ENCODE results near the gene ARHGAP1.

ARHGAP1 gene

DNA sequence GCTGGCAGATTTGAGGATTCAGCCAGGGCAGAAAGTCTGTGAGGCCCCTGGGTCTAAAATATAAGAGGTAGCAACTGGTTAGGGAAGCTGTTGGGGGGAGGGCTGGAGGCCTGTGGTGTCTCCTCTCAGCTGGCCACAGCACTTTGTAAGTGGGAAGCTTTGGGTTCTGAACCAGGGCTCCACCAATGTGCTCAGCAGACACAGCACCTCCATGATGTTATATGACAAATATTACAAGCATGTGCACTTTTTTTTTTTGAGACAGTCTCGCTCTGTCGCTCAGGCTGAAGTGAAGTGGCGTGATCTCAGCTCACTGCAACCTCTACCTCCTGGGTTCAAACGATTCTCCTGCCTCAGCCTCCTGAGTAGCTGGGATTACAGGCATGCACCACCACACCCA lies 8.0 kb downstream of the ARHGAP1 start:
- DNase-seq = no peak

DNA sequence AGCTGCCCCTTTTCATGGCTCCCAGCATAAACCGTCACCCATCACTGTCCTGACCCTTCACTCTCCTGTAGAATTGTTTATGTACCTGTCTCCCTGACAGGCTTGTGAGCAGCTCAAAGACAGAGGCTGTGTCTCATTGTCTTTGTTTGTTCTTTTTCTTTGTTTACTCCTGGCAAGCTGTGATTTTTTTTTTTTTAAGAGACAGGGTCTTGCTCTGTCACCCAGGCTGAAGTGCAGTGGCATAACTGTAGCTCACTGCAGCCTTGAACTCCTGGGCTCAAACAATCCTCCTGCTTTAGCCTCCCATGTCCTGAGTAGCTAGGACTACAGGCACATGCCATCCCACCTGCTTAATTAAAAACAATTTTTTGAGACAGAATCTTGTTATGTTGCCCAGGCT lies 9.7 kb downstream of the ARHGAP1 start:
- no peak for DNase-seq

DNA sequence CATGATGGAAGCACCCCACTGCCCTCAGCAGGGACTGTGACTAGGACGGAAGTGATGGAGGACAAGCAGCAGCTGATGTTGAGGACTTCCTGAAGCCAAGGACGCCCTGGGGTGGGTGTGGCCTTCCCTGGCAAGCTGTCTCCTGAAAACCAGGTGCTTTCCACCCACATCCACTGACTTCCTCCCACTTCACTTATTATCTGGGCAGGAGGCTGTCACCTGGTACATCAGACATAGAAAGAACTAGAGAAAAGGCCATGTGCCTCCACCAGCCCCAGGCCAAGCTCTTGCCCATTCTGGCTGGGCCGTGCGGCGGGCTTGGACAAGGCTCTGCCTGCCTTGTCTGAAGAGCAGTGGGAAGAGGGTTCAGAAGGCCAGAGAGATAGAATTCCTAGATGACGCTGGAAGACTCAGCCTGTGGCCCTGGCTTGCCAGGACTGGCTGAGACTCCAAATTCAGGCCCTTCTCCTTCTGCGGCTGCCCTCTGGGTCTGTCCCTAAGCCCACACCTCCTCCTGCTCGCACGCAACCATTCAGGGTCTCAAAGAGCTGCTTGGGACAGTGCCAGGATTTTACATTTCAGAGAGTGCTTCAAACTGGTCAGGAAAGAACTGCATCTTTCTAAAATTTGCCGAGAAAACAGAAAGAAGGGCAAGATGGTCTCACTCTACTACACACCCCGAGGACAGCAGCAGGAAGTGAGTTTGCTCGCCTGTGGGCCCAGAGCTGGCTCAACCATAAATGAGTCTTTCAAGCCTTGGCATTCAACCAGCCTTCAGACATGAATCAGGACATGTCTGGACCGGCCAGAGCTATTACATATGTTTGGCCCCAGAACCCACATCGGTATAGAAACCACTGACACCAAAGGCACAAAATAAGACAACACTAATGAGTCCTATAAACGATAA lies 13.3 kb downstream of the ARHGAP1 start:
- peak; percentile 38 for DNase-seq

DNA sequence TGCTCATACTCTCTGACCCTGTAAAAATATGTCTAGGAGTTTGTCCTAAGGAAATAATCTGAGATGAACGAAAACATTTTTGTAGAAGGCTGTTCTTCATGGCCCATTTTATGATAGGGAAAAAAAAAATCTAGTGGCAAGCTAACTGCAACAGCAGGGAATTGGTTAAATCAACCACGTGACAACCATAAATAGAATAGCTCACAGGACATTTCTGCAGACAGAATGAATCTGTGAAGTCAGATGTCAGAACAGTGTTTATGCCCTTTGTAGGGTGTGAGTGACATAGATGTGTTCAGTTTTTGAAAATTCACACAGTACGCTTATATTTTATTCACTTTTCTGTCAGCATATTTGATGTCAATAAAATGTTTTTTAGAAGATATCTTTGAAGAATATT lies 16.1 kb downstream of the ARHGAP1 start:
- DNase-seq = peak; percentile 59

DNA sequence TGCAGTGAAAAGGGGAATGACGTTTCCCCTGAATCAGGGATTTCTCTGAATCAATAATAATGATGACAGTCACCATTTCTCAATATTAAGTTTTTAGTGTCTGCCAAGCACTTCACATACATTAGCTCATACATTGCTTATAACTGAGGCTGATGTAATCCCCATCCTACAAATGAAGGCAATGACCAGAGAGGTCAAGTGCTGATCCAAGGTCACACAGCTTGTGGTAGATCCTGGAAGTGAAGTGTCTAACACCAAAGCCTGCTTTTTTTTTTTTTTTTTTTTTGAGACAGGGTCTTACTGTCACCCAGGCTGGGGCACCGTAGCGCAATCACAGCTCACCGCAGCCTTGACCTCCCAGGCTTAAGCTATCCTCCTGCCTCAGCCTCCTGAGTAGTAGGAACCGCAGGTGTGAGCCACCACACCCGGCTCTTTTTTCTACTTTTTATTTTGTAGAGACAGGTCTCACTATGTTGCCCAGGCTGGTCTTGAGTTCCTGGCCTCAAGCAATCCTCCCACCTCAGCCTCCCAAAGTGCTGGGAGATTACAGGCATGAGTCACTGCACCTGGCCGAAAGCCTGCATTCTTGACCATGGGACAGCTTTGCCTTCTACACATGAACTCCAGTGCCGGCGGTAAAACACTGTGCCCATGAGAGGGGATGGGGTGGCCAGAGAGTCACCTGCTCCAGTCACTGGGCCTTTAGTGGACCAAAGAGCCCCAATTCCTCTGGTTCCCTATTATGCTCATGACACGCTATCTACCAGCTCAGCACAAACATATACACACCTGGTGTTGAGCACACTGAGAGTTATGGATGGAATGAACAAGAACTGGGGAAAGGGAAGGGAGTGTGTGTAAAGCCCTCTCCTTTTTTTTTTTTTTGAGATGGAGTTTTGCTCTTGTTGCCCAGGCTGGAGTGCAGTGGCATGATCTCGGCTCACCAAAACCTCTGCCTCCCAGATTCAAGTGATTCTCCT lies 17.4 kb downstream of the ARHGAP1 start:
- DNase-seq = no peak

DNA sequence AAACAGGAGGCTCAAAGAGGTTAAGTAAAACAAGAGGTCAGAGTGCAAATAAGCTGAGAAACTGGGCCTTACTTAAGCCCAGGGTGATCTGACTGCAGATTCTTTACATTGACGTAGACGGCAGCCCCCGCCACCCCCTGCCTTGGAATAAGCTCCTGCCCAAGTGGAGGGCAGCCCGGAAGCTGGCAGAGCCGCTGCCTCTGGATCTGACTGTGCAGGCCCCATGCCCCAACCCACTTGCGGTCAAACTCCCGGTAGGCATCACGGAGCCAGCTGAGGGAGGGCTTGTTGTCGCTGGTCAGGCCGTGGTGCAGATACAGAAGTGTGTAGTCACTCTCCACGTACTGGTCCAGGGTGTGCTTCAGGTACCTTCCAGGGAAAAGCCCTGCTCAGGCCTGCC lies 18.6 kb downstream of the ARHGAP1 start:
- no peak for DNase-seq

DNA sequence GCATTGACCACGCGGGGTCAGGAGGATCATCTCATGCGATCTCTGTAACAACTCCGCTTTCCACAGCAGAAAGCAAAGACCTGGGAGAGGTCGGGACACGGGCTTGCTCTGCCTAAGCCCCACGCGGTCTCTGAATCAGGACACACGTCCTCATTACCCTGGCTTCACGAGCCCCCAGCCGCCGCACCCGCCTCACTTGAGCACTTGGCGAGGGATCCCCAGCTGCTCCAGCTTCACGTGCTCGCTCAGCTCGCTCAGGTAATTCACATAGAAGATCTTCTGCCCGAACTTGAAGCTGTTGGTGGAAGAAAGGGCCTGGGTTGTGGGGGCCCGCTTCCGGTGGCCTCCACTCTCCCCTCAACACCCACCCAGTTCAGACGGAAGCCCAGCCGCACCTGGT lies 19.6 kb downstream of the ARHGAP1 start:
- no peak for DNase-seq

DNA sequence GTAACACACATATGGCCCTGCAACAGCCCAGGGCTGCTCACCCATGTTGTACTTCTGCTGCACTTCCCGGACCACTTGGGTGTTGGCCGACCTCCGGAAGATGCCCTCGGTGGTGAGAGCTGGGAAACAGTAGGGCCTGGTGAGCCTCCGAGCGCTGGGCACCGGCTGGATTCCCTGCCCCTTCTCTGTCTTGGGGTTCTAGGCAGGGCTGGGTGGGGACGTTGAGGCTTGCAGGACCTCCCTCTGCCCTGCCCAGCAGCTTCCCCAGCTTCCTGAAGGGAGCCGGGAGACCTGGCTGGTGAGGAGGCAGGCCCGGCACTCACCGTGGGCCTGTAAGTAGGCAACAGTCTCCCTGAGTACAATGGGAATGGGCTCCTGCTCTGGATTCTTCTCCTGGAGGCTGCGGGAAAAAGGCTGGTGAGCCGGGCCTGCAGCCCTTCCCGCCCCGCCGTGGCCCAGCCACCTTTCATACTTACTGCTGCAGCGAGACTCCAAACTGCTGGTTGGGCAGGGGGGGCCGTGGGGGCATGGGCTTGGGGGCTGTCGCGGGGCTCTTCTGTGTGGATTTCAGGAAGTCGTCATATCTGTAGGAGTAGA lies 20.2 kb downstream of the ARHGAP1 start:
- no peak for DNase-seq

DNA sequence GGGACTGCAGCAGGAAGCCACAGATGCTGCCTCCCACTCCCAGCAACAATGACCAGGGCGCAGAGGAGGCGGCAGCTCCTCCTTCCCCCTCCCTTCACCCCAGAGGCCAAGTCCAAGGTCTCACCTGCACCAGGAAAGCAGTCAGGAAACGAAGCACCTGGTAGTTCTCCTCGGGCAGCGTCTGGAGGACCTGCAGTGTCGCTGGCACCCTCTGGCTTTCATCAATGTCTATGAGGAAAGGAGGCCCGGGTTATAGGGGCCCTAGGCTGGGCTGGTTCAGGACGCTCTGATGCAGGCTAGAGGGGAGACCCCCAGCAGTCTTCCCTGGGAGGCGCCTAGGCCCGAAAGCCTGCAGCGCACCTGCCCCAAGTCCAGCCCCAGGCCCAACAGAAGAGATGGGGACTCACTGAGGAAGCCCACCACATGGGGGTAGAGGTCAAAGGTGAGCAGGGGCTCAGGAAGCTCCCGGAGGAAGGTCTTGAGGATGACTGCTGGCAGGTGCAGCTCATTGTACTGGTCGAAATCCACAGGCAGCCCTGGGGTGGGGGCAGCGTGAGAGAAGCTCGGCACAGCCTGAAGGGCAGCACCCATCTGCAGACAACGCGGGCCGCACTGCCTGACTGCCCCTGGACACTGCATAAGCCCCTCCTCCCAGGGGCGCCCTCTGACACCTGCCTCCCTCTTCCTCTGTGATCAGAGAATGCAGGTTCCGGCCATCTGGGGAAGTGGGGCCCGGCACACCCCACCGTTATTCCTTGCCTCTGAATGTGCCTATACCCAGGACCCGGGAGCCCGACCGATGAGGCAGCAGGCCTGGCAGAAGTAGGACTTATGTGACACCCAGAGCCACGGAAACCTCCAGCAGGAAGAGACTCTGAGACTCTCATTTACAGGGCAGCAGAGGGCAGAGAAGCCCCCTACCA lies 20.9 kb downstream of the ARHGAP1 start:
- DNase-seq = no peak

DNA sequence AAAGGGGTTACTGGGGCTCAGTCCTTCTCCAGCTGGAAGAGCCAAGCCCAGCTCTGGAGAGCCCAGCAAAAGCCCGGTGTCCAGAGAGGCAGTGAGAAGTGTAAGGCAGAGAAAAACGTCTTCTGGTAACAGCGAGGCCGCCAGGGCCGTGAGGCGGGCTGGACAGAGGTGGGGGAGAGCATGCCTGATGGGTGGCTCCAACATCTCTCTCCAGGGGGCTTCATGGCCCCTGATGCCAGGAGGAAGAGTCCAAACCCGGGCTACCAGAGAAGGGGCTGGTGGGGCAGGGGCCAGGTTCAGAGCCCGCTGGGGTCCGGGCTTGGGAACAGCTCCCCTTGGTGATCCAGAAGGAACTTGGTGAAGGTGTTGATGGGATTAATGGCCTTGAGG lies 21.7 kb downstream of the ARHGAP1 start:
- DNase-seq = no peak

DNA sequence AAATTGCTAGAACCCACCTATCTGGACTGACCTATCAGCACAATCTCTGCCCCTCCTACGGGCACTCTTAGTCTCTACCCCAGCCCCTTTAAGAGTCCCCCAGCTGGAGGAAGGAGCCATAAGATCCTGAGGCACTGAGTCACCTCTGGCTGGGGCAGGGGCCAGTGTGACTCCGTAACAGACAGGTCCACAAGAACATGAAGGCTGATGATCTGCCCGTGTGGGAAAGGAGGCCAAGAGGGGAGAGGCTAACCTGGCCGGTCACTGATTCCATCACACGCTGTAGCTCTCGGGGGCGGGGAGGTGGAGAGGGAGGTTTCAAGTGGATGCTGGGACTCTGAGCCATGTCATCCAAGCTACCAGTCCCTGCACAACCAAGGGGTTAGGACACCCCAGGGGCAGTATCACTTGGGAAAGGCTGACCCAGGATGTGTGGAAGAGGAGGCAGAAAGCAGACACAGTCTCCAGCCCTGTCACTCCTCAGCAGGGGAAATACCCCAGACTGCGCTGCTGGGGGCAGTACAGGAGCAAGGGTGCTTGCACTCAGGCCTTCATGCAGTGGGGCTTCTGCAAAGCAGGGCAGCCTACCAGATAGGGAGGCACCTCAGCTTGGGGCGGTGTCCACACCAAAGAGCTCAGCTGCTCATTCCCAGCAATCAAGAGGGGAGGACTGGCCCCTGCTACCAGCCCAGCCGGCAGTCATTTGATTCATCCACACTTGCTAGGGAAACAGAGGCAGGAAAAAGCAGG lies 22.3 kb downstream of the ARHGAP1 start:
- no peak for DNase-seq

DNA sequence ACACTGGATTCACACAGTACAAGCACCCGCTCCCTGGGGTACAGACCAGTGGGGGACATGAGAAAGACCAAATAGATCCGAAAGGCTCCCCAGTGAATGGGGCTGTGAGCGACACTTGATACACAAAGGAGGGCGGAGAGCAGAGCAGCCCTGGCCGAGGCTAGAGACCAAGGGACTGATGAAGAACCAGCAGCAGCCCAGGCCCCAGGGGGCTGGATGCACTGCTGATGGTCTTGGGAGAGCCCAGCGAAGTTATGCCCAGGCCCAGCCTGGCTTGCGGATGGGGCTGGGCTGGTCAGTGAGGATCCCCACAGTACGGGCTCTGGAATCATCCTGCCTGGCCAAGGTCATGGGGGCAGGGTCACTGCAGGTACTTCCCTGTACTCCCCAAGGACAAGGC lies 23.2 kb downstream of the ARHGAP1 start:
- no peak for DNase-seq

DNA sequence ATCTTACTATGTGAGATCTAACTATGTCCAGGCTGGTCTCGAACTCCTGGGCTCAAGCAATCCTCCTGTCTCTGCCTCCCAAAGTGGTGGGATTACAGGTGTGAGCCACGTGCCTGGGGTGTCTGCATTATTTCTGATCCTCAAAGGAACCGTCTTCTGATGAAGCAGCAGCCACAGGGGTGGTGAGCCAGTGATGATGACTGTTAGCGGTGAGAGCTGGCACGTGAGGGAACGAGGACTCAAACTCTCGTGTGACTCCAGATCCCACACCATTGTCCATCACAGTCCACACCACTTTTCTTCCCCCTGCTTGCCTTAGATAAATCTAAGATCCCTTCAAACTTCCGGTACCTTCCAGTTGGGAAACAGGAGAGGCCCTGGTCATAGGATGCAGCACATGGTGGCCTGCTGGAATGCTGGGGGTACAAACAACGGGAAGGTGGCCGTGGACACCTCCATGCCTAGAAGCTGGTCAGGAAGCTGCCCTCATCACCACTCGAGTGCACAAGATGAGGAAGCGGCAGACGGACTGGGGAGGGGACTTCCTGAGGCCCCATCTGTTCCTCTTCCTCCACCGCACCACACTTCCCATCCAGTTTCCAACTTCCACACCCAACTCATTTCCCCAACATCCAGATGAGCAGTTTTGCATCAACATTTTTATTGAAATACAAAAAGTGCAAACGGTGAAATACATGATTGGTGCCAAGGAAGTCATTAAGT lies 23.8 kb downstream of the ARHGAP1 start:
- DNase-seq = no peak

DNA sequence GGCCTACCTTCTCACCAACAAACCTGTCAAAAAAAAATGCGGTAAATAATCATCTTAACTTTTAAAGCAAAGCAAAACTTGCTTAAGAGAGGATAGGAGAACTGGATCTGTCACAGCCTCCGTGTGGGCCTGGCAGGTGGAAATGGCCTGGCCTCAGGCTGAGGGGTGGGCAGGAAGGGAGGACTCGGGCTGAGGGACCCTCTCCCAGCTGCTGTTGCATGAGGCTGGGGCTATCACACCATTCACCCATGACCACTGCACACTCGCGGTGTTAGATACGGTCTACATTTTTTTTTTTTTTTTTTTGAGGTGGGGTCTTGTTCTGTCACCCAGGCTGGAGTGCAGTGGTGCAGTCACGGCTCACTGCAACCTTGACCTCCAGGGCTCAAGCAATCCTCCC lies 24.5 kb downstream of the ARHGAP1 start:
- DNase-seq = no peak

DNA sequence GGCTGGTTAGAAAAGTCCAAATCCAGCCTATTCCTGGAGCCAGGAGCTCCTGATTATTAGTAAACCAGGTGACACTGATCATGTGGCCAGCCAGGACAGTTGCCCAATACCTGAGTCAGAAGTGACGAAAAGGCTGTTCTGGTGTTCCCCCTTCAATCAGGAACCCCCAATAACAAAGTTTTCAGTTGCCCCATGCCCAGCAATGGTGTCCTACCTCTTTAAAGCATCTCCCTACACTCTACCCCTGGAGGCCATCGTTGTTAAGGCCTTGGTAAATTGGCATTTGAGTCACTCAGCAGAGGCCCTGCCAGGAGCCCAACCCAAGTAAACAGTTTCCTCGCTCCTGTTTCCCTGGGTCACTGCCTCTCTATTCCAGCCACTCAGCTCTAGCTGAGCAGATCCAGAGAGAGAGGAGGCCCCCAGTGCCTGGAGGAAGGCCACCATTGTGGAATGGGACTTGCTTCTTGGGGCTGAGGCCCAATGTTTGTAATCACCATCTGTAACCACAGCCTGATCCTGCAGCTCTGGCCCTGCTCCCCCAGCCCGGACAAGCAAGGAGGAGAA lies 25.0 kb downstream of the ARHGAP1 start:
- peak; percentile 72 for DNase-seq

DNA sequence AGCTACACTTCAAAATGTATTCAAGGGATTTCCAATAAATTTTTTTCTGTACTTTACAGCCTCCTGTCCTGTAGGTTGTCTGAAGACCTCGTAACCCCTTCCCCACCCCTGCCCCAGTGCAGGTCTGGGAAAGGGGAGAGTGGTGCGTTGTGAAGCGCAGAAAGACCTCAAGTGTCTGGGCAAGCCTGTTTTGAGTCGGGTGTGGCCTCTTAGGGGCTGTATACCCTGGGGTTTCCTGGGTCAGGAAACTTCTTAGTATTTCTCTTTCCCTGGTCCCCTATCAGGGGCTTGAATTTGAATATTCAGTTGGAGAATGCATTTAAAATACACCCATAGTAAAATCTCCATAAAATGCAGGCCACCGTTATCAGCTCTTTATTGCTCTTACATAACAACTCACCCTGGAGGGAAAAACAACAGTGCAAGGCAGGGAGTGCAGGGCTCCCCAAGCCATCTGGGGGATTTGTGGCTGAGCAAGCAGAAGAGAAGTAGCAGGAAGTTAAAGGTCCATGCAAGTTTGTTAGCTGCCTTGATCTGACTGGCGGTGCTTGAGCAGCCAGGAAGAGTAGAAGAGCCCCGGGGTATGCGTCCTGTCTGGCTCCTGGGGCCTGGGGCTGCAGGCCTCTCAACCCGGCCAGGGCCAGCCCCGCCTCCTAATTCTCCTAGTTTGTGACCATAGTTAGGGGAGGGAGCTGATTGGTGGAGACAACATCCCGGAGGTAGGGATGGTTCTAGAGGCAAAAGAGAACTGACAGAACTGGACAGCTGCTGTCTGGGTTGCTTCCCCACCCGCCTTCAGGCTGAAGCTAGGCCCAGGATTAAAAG lies 25.7 kb downstream of the ARHGAP1 start:
- DNase-seq = no peak

DNA sequence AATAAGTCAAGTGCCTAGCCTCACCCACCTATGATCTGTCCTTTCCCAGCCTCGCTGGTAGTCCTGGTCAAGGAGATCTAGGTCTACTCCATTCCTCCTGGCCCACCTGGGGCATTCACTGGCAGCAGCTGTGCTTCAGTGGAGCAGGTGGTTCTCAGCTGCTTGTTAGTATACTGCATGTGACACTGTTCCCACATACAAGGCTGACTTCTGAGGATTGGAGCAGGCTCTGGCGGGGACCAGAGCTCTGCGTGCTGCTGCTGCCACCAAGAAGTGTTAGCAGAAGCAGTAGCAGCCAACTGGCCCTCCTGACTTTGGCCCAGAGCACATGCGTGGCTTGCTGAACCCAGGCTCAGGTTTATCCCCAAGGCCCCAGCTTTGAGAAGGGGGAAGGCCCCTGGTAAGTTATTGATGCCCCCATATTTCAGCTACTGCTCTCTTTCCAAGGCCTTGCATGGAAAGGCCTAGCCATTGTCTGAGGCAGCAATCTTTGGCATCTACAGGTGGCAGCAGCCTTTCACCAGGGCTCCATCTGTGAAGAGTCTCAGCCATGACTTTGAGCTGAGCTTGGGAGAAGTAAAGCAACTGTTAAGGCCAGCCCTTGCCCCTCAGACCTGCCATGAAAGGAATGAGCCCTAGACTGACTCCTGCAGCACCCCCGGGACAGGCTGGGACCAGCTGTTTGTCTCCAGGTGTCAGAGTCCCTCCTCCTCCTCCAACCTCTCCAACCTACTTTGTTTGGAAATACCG lies 26.5 kb downstream of the ARHGAP1 start:
- no peak for DNase-seq

DNA sequence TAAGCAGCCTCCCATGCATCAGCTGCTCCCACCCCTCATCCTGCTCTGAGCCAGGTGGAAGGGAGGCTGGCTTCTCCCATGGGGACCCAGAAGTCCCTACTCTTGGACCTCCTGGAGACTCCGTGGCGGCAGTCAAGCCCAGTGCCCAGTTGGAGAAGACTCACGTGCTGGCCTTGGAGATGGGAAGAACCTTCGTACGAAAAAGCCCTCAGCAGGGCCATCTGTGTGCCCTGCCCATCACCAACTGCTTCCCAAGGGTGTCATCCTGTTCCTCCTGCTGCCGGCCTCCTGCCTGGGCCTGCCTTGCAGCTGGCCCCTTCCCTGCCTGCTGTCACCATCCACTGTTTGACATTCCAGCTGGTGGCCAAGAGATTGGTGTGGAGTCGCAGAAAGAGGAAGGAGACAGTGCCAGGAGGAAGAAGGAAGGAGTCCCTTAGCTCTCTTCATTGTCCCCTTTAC lies 28.0 kb downstream of the ARHGAP1 start:
- DNase-seq = no peak

DNA sequence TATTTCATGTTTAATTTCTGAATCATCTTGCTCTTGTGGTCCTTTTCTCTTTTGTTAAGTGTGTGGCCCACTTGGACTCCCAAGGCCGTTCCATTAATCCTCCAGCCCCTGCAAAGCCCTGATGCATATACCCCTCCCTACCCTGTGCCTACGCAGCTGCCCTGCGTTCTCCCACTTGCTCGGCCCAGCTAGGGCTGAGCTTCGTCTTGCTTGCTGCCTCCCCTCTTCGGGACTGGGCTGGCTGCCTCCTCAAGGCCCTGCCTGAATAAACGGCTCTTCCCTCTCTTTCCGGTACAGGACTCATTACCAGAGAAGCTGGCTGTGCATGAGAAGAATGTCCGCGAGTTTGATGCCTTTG lies 28.5 kb downstream of the ARHGAP1 start:
- no peak for DNase-seq
